GM10248 (cell line): ENCODE measurements around the gene KRTAP1-4.

Experiments used
- CTCF ChIA-PET: fragments of 300-600 bp; sonication (Branson Sonifier 250); formaldehyde crosslinking; extraction: SDS; loops from one replicate; lab custom pipeline; 2021; ENCODE audit warnings: antibody characterized with exemption; lab: Yijun Ruan, JAX
- POLR2A ChIA-PET: fragments of 350-650 bp; sonication (Branson Sonifier 250); formaldehyde crosslinking; extraction: SDS; loops from one replicate; lab custom pipeline; 2020; ENCODE audit warnings: antibody characterized with exemption; lab: Yijun Ruan, JAX
- DNase-seq: peaks from one replicate; pipeline ENCODE4 v3.0.0; 2012; ENCODE audit errors: extremely low spot score
- TF ChIP-seq, protein P1 (sequence below): IDR thresholded peaks from 2 replicates; pipeline ENCODE4 v1.5.1; 2012; ENCODE audit warnings: mild to moderate bottlenecking, low read depth; ENCODE audit errors: extremely low read depth, missing control alignments, control extremely low read depth

The KRTAP1-4 gene

DNA sequence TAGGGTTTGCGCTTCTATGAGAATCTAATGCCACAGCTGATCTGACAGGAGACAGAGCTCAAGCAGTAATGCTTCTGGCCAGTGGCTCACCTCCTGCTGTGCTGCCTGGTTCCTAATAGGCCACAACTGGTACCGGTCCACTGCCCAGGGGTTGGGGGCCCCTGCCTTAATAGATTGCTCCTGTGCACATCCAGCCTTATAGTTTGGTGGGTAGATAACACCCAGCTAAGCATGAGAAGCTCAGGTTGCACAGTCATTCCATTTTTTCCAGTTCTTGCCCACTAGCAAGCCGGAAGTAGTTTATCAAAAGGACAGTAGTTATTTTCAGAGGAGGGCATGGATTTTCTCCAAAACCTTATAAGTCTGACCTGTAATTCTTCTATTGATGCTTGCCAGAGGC lies 10.6 kb downstream of the KRTAP1-4 start:
- no peak for DNase-seq
- TF ChIP-seq, protein P1, sequence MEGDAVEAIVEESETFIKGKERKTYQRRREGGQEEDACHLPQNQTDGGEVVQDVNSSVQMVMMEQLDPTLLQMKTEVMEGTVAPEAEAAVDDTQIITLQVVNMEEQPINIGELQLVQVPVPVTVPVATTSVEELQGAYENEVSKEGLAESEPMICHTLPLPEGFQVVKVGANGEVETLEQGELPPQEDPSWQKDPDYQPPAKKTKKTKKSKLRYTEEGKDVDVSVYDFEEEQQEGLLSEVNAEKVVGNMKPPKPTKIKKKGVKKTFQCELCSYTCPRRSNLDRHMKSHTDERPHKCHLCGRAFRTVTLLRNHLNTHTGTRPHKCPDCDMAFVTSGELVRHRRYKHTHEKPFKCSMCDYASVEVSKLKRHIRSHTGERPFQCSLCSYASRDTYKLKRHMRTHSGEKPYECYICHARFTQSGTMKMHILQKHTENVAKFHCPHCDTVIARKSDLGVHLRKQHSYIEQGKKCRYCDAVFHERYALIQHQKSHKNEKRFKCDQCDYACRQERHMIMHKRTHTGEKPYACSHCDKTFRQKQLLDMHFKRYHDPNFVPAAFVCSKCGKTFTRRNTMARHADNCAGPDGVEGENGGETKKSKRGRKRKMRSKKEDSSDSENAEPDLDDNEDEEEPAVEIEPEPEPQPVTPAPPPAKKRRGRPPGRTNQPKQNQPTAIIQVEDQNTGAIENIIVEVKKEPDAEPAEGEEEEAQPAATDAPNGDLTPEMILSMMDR, result no peak
- CTCF ChIA-PET, result no interaction called here
- POLR2A ChIA-PET, result no interaction called here

DNA sequence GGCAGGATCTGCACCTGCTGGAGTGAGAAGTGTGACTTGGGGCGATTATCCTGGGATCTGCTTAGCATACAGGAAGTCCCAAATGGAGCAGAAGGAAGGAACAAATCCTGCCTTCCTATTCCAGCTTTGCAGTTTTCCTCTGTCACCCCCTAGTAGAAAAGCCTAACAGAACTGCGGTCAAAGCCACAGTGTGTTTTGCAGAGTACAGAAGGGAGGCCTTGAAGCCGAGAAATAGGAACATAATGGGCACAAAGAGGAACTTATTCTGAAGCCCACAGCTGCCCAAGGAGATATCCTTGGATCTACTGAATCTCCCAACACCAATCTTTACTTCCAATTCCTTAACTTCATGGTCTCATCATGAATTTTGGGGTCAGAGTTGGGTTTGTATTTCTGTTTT lies 11.5 kb downstream of the KRTAP1-4 start:
- TF ChIP-seq, protein P1, result no peak
- ChIA-PET POLR2A (no interaction called here), CTCF (interaction anchor here (1.5 to 1.9 kb wide), 2 partner anchors 8 to 17 kb away, joined by 3 to 4 read pairs; no protein-coding TSS in a partner anchor)
- DNase-seq, result no peak

DNA sequence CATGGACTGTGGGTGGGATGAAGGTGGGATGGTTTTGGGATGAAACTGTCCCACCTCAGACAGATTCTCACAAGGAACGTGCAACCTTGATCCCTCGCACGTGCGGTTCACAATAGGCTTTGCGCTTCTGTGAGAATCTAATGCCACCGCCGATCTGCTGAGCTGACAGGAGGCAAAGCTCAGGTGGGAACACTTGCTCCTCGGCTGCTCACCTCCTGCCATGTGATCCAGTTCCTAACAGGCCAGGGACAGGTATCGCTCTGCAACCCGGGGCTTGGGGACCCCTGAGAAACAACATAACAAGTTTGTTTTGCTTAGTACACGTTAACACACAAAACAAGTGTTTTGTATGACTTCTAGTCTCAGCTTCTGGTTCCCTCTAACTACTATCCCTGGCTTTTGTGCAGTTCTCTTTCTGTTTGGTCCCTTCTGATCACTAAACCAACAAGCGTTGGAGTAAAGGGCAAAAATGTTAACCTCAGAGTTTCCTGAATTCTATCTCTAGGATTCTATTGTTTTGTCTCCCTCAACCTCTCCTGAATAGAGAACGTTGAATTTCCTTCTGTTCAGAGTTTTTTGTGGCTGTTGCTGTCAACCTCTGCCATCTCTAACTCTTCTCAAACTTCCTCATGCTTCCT lies 13.3 kb downstream of the KRTAP1-4 start:
- CTCF ChIA-PET, result interaction anchor here (1.9 to 2.3 kb wide), 2 partner anchors 10 to 12 kb away, joined by 4 to 5 read pairs; no protein-coding TSS in a partner anchor
- TF ChIP-seq, protein P1, result no peak

DNA sequence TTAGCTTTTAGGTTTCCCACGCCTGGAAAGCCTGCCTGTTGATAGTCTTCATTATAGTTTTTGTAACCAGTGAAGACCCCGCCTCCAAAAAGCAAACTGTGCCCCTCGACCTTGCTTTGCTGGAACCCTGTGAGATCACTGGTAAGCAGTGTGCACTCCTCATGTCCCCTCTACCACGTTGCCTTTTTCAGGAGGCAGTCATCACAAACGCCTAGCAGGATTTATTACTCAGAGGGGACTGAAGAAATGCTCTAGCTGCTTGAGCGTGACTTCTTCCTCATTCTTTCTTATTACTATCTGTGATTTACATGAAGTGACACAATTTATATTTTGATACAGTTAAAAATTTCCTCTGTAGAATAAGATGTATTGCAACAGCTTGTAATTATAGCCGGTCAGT lies 14.5 kb downstream of the KRTAP1-4 start:
- ChIA-PET POLR2A (no interaction called here), CTCF (interaction anchor here (0.9 to 2.3 kb wide), 2 partner anchors 13 to 255 kb away, joined by 3 to 5 read pairs; no protein-coding TSS in a partner anchor)
- TF ChIP-seq, protein P1, result no peak
- DNase-seq, result no peak

More for the DNA sequence above, 13.3 kb downstream of the KRTAP1-4 start:
- POLR2A ChIA-PET, result no interaction called here
- DNase-seq, result no peak

DNA sequence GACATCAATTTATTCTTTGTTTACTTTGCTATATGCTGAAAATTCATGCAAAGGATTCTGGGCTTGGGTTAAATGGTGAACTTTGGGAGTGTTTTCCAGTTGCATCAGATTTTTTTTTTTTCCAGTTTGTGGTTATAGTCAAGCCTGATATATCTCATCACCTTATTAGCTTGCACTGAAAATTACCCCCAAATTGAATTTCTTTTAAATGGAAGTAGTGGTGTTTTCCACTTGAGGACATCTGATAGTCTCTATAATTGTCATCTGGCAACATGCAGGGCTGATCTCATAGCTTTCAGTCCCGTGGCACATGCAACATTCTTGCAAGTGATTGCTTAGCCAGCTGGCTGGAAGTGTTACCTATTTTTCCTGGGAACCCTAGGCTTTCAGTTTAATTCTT lies 16.4 kb downstream of the KRTAP1-4 start:
- POLR2A ChIA-PET, result no interaction called here
- no peak for DNase-seq
- CTCF ChIA-PET, result no interaction called here
- TF ChIP-seq, protein P1, result no peak

DNA sequence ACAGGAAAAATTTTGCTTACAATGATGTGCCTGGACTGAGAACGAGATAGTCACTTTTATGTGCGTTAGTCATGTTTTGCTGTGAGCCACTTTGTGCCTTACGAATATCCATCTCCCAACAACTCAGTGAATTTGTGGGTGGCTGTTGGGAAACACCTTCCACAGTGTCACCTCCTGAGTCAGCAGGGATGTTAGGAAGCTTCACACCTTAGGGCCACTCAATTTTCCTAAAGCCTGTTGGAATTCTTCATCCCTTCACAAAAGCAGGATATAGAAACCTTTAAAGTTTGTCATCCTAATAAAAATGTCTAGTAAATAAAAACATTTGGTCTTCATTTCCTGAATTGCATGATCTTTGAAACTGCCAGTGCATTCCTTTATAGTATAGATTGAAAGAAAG lies 16.8 kb downstream of the KRTAP1-4 start:
- CTCF ChIA-PET, result no interaction called here
- TF ChIP-seq, protein P1, result no peak
- POLR2A ChIA-PET, result no interaction called here
- DNase-seq, result no peak
